Embryonic facial prominence (tissue), 1 donor: ENCODE data around the gene TSPAN12.
A peak's percentile ranks its signal among the peaks of the same experiment; 100 is the strongest.
"Not testable (repeated sequence)": the region's sequence is repeated elsewhere in the genome, so short reads cannot be mapped to it uniquely, and the experiment has no call there.

Source experiments
- DNase-seq: peaks from one replicate; pipeline ENCODE4 v3.0.0-alpha.2; 2016; ENCODE audit errors: extremely low spot score

The TSPAN12 gene

DNA sequence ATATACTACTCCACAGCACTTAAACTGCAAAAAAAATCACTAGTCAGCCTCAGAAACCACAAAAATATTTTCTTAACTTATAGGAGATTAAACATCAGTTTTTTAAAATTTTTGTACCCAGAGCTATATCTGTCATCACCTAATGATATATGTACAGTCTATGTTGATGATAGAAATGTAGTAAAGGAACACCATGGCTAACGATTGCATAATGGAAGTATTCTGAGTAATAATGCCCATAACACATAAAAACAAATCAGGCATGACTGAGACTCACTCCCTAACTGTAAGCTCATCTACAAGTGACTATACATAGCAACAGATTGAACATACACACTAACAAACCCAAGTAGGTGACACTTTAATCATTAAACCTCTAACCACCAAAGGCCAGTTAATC lies 51.3 kb downstream of the TSPAN12 start:
- DNase-seq, result no peak

DNA sequence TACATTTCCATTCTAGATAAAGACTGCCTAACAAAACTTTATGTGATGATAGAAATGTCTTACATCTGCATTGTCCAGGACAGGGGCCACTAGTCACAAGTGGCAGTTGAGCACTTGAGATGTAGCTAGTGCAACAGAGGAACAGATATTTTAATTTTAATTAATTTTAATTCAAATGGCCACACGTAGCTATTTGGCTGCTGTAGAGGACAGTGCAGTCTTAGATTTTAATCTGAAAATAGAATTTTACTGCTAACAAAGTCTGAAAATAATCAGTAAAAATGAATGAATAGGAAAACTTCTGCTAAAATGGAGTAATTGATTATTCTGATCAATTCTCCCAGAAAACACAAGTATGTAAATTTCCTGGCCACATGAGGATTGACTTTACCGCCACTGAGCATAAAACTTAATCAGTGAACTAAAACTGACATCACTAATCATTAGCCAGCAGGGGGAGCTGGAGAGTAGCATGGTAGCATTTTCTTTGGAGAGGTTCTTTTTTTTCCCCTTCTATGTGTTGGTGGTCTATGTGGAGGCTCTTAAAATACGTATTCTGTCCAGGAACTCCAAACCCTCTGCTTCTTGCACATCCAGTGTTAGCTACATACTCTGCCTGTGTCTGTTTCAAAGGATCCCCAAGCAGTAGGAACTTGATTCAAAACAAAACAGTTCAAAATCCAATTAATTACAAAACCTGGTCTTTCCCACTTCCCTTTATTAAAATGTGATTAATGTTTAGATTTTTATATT lies 52.1 kb downstream of the TSPAN12 start:
- DNase-seq, result peak; percentile 46

DNA sequence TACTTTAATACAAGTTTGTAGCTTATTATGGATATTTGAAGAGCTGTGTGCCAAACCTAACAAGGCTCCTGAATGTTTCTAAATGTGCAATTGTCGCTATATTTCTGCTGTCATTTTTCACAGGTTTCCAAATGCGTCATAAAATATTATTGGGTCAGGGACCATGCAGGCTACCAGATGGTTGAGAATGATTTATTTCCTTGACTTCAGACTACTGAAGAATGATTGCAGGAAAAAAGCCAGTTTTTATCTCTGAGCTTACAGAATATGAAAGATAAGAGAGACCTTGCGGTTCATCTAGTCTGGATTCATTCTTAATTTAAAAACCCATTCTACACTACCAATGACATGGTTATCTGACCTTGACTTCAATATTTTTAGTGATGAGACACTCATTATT lies 55.2 kb downstream of the TSPAN12 start:
- no peak for DNase-seq

DNA sequence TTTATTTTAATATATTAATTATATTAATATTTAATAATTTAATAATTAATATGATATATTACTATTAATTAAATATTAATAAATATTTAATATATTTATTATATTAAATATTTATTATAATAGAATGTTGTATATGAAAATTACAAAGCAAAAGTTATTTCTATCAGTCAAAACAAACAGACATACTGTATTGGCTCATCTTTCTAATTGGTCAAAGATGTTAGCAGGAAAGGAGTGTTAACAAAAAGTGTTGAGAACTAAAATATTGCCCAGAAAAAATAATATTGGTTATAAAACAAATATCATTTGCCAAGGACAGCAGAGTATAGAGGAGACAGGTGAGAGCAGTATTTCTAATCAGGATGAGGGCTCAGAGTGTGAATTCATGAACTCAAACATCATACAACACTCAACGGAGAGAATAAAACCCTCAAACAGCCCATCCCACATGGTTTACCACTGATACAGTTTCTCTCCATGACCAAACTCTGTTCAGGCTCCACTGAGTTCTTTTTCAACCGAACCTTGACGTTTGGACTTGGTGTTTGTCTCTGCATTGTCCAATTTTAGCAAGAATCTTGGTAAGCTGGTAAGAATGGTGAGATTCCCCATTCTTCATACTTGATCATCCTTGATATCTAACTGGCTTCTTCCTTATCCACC lies 58.0 kb downstream of the TSPAN12 start:
- DNase-seq, result no peak

DNA sequence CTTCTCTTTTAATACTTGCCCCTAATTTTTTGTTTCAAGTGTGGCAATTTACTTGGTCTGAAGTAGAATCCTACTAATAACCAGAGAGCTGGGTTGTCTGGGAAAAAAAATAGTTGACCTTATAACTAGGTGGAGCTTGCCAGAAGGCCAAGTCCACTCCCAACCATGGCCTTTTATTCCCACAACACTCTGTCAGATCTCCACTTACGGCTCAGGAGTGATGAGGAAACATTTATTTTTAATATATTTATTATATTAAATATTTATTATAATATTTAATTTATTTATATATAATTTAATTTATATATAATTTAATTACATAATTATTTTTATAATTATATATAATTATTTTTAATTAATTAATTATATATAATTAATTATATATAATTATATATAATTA lies 58.8 kb downstream of the TSPAN12 start:
- DNase-seq, result no peak

DNA sequence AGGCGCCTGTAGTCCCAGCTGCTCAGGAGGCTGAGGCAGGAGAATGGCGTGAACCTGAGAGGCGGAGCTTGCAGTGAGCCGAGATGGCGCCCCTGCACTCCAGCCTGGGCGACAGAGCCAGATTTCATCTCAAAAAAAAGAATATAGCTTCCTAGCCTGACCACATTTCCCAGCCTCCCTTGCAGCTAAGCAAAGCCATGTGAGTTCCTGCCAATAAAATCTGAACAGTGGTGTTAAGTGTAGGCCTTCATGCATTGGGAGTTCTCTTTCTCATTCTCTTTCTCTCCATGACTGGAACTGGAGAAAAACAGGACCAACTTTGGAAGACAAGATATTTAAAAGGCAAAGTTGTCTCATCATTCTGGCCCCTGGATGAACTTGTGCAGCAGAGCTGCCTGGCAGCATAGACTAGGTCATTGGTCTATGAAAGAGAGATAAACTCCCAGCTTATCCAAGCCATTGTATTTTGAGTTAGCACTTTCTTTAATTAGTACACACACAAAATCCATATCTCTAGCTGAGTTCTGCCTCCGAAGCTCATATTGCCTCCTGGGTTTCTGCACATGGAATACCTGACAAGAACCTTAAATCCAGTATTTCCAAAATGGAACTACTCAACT lies 60.8 kb downstream of the TSPAN12 start:
- DNase-seq, result no peak

DNA sequence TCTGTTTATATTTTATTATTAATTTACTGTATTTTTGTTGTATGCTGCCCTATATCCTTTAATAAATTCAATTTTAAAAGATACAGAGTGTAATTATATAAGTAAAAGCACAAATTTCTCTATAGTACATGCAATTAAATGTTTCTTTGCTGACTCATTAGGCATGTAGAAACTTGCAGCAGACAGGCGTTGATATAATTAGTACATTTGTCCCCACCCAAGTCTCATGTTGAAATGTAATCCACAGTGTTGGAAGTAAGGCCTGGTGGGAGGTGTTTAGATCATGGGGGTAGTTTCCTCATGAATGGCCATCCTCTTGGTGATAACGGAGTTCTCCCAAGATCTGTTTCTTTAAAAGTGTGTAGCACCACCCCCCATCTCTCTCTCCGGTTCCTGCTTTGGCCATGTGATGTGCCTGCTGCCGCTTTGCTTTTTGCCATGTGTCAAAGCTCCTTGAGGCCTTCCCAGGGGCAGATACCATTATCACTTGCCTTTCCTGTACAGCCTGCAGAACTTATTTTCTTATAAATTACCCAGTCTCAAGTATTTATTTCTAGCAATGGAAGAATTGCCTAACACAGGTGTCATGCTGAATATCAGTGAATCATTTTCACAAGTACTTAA lies 63.7 kb downstream of the TSPAN12 start:
- no peak for DNase-seq

DNA sequence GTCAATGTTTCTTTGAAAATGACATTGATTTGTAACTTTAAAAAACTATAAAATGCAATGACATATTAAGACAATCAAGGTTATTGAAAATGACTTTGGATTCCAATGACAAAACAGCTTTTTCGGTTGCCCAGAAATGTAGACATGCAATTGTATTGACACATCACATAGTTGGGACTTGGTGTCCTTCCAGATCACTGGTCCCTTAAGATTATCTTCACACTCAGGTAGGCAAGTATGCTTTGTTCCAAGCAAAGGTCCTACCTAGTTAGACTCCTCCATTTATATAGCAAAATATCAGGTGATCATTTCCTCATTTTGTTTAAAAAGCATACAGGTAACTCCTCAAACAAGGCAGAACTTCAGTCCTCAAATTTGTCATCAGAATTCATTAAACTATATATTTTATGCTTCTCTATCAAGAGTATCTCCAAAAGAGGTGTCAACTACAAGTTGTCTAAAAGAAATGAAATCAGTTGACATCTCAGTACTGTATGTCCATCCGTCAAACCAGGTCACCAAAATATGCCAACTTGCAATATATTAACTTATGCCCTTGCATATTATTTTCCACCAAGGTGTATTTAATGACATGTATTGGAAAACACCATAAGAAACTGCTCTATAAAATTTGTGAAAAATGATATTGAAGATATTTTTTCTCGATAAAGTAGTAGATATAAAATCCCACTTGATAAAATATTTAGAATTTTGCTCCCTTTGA lies 64.6 kb downstream of the TSPAN12 start:
- DNase-seq, result no peak

DNA sequence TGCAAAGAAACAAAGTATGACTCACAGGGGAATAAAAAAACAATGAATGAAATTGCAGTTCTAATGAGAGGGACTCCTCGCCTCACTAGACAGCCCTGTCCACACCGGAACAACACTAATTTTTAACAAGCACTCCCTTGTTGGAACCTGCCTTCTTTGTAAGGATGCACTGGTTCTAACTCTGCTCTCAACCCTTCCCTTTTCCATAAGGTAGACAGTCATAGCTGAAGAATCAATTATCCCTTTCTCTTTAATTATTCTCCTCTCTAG lies 65.1 kb downstream of the TSPAN12 start:
- DNase-seq, result no peak

DNA sequence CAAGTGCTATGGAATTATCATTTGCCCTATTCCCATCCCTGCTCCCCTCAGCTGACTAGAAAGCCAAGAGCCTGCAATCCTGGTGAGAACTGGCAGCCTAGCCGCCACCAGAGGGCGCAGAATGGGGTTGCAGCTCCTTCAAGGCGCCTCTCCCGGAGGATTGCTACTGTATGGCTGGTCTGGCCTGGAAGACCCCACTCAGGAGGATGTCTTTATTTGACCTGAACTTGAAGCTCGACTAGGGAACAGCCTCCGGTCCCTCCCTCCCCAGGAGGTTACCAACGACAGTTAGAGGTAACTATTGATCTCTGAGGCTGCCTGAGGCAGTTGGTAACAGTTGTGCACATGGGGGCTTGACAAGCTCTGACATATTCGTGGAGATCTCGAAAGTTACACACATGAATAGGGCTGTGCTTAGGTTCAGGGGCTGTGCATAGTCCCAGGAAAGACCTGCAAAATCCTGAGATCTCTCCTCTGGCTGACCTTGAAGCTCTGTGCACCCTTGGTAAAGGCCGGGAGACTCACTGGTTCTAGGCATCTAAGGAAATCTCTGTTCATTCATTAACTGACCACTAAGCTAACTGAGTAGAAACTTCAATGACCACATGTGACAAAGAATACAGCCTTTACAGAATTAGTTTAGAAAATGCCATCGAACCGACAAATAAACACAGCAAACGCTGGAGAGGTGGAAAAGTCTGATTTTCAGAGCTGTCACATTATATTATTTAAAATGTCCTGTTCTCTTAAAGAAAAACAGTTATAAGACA lies 65.7 kb downstream of the TSPAN12 start:
- no peak for DNase-seq

DNA sequence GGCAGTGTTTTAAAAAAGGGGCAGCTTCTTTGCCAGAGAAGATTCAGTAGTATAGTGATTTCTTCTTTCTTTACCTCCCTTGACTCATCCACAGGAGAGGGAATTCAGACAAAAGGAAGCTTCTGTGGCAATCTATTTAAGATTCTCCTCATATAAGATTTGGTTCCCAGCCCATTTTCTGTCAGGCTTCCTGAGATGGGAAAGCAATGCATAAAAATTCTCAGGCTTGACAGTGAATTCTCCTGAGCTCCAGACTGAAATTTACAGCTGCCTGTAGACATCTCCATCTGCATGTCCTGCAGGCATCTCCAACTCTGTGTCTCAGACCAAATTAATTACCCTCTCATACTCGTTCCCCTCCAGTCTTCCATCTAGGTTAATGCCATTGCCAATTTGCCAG lies 72.8 kb downstream of the TSPAN12 start:
- no peak for DNase-seq

DNA sequence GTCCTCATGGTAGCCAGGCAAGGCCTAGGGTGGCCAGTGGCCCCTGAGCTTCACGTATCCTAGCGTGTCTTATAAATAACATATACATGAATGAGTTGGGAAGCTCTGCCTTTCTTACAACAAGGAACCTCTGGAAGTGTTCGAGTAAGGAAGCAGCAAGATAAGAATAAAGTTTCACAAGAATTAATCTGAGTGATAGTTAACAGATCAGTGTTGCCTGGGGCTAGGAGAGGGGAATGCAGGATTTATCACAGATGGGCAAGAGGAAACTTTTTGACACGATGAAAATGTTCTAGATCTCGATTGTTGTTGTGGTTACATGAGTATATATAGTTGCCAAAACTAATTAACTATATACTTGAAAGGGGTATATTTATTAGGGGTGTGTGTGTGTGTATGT lies 74.2 kb downstream of the TSPAN12 start:
- DNase-seq, result no peak

DNA sequence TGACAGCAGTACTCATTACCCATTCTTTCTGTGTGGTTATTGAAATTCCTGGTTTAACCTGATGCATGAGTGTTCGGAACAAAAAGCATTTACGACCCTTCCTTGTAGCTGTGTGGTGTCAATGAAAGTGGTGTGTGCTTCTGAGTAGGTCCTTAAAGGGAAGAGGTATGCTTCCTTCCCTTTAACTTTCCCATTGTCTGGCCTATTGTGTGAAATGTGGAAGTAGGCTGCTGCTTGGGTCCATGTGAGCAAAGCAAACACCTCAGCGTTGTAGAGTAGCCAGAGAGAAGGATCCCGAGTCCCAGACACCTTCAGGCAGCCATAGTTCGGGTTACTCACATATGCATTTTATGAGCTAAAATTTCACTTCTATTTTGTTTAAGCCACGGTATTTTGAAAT lies 74.7 kb downstream of the TSPAN12 start:
- no peak for DNase-seq

DNA sequence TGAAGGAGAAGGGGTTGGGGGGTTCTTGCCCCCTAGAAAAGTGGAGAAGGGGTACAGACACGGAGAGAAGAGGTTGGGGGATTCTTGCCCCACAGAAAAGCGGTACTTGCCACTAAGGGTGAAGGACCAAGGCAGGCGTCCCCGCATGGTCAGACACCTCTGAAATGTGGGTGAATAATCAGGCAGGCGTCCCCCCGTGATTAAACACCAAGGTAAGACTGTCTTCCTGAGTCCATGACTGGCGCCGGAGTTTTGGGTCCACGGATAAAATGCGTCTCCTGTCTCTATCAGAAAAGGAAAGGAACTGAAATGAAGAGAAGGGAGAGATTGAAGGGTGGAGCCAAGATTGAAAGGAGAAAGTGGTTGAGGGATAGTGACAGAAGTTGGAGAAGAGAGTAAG lies 76.0 kb downstream of the TSPAN12 start:
- DNase-seq, result not testable (repeated sequence)

DNA sequence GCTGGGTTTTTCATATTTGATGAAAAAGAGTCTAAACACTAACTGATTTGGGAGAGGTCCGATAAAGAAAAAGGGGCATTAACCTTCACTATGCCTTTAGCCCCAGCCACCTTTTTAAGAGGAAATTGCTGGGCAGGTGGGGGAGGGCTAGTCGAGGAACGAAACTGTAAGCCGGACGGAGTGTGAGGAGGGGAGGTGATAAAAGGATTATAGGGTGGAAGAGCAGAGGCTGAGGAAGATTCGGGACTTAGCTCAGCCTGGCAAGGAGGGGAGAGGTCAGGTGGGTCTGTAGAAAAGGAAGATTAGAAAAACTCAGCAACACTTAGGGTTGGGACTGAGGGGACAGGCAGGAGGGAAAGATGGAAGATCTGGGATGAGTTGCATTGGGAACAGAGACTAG lies 77.0 kb downstream of the TSPAN12 start:
- no peak for DNase-seq

DNA sequence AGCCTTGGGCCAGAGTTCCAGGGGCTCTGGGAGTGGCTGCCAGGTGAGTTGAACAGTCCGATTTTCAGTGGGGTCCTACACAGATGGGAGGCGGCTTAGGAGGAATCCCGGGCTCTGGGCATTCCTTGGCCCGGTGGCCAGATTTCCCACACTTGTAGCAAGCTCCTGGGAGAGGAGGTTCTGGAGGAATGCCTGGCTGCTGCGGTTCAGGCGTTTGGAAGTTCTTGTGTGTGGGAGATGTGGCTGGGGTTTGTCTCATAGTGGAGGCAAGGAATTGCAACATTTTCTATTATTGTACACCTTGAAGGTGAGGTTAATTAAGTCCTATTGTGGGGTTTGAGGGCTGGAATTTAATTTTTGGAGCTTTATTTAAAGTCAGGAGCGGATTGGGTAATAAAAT lies 77.5 kb downstream of the TSPAN12 start:
- DNase-seq, result not testable (repeated sequence)

DNA sequence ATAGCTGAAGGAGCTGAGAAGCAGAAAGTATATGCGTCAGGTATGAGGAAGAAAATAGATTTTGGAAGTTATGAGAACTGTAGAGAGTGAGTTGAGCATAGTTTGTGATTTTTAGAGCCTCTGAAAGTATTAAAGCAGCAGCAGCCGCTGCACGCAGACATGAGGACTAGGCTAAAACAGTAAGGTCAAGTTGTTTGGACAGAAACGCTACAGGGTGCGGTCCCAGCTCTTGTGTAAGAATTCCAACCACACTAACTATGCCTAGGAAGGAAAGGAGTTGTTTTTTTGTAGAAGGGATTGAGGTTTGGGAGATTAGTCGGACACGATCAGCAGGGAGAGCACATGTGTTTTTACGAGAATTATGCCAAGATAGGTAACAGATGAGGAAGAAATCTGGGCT lies 78.9 kb downstream of the TSPAN12 start:
- not testable (repeated sequence) for DNase-seq

DNA sequence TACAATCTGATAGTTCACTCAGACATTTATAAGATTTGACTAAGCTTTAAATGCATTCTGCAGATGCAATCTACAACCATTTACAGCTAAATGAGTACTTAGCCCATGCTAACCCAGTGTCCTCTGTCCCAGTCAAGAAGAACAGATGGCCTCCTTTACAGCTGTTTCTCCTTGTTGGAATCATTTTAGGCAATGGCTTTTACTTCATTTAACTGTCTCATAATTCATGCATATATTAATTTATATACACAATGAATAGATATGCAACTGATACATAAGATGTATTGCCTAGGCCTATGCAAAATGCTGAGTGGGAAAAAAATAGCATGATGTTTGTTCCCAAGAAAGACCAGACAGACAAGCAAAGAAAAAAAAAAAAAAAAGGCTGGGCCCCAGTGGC lies 82.2 kb downstream of the TSPAN12 start:
- no peak for DNase-seq

DNA sequence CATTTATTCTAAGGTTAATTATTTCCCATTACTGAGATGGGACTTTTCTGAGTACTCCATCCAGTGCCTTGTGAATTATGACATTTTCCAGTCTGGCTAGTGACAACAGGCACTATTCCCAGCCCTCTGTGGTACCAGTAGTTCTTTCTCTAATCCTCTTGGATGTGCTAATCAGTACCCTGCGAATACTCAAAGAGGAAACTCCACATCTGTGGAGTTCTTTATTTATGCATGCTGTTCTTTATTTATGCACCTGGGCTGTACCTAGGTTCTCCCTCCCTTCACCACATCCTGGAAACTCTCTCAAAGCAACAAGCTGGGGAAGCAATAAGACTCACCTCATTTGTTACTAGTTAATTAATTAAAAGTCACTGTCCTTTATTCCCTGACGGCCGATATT lies 83.5 kb downstream of the TSPAN12 start:
- no peak for DNase-seq

DNA sequence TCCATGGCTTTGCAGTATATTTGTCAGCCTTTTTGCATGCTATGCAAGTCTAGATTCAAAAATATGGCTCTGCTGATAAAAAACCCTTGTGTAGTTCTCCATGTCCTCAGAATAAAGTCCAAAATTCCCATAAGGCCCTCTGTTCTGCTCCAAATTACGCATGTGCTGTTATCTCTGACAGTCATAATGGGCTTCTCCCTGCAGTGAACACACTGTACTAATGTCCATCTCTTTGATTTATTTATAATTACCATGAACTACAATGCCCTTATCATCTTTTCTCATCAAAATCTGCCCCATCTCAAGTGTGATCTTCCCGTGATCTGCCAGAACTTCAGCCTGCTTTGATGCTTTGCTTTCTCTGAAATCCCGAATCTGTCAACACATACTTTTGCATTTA lies 87.7 kb downstream of the TSPAN12 start:
- no peak for DNase-seq

DNA sequence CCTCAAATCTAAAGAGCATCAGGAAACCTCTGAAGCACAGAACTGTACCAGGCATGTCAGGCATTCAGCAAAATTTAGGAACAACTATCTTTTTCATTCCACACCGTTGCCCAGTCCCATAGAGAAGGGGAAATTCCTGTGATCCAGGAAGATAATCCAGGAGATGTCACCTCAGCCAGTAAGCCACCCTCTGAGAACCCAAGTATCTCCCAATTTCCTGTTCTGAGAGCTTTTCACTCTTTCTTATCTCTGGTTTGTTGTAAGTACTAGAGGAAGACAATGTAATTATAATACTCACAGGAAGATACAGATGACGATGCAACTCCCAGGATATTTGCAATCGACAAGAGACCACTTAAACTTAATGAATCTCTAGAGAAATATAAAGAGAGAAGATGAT lies 97.1 kb downstream of the TSPAN12 start:
- DNase-seq, result no peak

DNA sequence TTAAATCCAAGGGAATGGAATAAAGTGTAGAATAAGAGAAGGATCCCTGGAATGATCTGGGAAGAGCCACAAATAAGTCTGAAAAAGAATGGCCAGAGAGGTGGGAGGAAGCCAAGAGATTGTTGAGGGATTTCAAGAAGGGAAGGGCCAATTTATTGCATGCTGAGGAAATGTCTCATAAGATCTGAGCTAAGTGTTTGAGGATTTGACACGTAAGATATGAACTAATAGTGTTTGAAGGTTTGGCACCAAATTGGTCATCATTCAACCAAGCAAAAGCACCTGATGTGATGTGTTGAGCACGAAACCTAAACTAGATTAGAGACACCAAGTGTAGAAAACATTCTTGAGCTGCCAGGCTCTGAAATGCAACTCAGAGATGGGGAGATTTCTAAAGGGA lies 97.9 kb downstream of the TSPAN12 start:
- DNase-seq, result no peak
